Neural cell (in vitro differentiated cells): ENCODE measurements around the gene BBS12. TPM values are rescaled to one million over a fixed set of nuclear protein-coding genes. Genes with fewer than 3 reads are reported as not detected.

Experiments
- H2AFZ ChIP-seq: fragments of 200-600, 300-800 bp; sonication (generic), shearing (Covaris generic); 2 replicates; pipeline ENCODE4 v1.6.0; 2014; ENCODE audit warnings: low read depth, mild to moderate bottlenecking, antibody characterized with exemption, low read length, moderate library complexity
- H3F3A ChIP-seq: fragments of 200-600 bp; shearing (Covaris generic); 2 replicates; pipeline ENCODE4 v1.6.1; 2016; ENCODE audit warnings: mild to moderate bottlenecking, moderate library complexity, mixed read lengths, antibody characterized with exemption, low read length; ENCODE audit not compliant: insufficient read depth, poor library complexity, severe bottlenecking
- H3K27ac ChIP-seq: fragments of 200-600, 300-800 bp; sonication (generic), shearing (Covaris generic); 2 replicates; pipeline ENCODE4 v1.5.1; 2014; ENCODE audit warnings: mild to moderate bottlenecking, low read length, moderate library complexity
- H3K27me3 ChIP-seq: fragments of 300-800, 200-600 bp; sonication (generic), shearing (Covaris generic); 2 replicates; pipeline ENCODE4 v1.6.0; 2014; ENCODE audit warnings: mild to moderate bottlenecking, low read depth, low read length, moderate library complexity; ENCODE audit not compliant: insufficient read depth
- H3K36me3 ChIP-seq: fragments of 300-800, 200-600 bp; sonication (generic), shearing (Covaris generic); 2 replicates; pipeline ENCODE4 v1.5.1; 2014; ENCODE audit warnings: mild to moderate bottlenecking, antibody characterized with exemption, low read length, moderate library complexity; ENCODE audit not compliant: insufficient read depth
- H3K4me2 ChIP-seq: fragments of 300-800, 200-600 bp; sonication (generic), shearing (Covaris generic); 2 replicates; pipeline ENCODE4 v1.6.0; 2014; ENCODE audit warnings: mild to moderate bottlenecking, low read length
- H3K4me3 ChIP-seq: fragments of 300-800, 200-600 bp; sonication (generic), shearing (Covaris generic); 2 replicates; pipeline ENCODE4 v1.5.1; 2014; ENCODE audit warnings: mild to moderate bottlenecking, low read length, moderate library complexity
- H3K79me2 ChIP-seq: fragments of 200-600 bp; shearing (Covaris generic); replicated peaks from 2 replicates; pipeline ENCODE4 v1.6.0; 2014; ENCODE audit warnings: mild to moderate bottlenecking, low read length, moderate library complexity; ENCODE audit not compliant: insufficient read depth
- H3K9ac ChIP-seq: fragments of 300-800, 200-600 bp; sonication (generic), shearing (Covaris generic); 2 replicates; pipeline ENCODE4 v1.6.1; 2016; ENCODE audit warnings: mild to moderate bottlenecking, low read length, mixed read lengths
- H3K9me2 ChIP-seq: fragments of 200-600 bp; shearing (Covaris generic); 2 replicates; pipeline ENCODE4 v1.6.1; 2016; ENCODE audit warnings: mild to moderate bottlenecking, low read length, mixed read lengths; ENCODE audit not compliant: insufficient read depth
- H3K9me3 ChIP-seq: fragments of 200-600, 300-800 bp; sonication (generic), shearing (Covaris generic); 2 replicates; pipeline ENCODE4 v1.6.1; 2016; ENCODE audit warnings: mild to moderate bottlenecking, mixed run types, low read length, moderate library complexity, mixed read lengths
- H4K20me1 ChIP-seq: fragments of 200-600 bp; shearing (Covaris generic); 2 replicates; pipeline ENCODE4 v1.6.1; 2016; ENCODE audit warnings: mild to moderate bottlenecking, mixed run types; ENCODE audit not compliant: insufficient read depth
- EP300 ChIP-seq: fragments of 450-650 bp; conservative IDR thresholded peaks from 2 replicates; pipeline ENCODE4 v1.6.1; 2014; ENCODE audit warnings: antibody characterized with exemption, mild to moderate bottlenecking, moderate library complexity; ENCODE audit not compliant: poor library complexity, severe bottlenecking
- EZH2 ChIP-seq: fragments of 200-600, 300-800 bp; shearing (Covaris generic), sonication (generic); IDR thresholded peaks from 2 replicates; pipeline ENCODE4 v1.6.1; 2014; ENCODE audit warnings: antibody characterized with exemption, low read length, borderline replicate concordance, mild to moderate bottlenecking; ENCODE audit not compliant: insufficient read depth, poor library complexity, severe bottlenecking
- MXI1 ChIP-seq: fragments of 450-650 bp; conservative IDR thresholded peaks from 2 replicates; pipeline ENCODE4 v1.6.1; 2014; ENCODE audit warnings: antibody characterized with exemption, mild to moderate bottlenecking; ENCODE audit not compliant: poor library complexity, severe bottlenecking
- POLR2AphosphoS5 ChIP-seq: IDR thresholded peaks from 2 replicates; pipeline ENCODE4 v1.6.1; 2012
- RAD21 ChIP-seq: fragments of 450-650 bp; conservative IDR thresholded peaks from 2 replicates; pipeline ENCODE4 v1.6.1; 2014; ENCODE audit warnings: antibody characterized with exemption, mild to moderate bottlenecking, moderate library complexity
- REST ChIP-seq: IDR thresholded peaks from 2 replicates; pipeline ENCODE4 v1.6.1; 2012; ENCODE audit warnings: borderline replicate concordance
- SMC3 ChIP-seq: fragments of 450-650 bp; conservative IDR thresholded peaks from 2 replicates; pipeline ENCODE4 v1.6.1; 2014; ENCODE audit warnings: antibody characterized with exemption, mild to moderate bottlenecking, moderate library complexity; ENCODE audit not compliant: poor library complexity
- TAF1 ChIP-seq: IDR thresholded peaks from 2 replicates; pipeline ENCODE4 v1.6.1; 2012; ENCODE audit warnings: low read depth
- polyA plus RNA-seq: library from polyadenylated mRNA; depleted of rRNA; stranded (reverse); fragments of >200 nt; gene quantifications from 2 replicates; pipeline ENCODE4 v1.2.3, GENCODE V29; 2014
- TF ChIP-seq, protein P1 (sequence below): fragments of 450-650 bp; IDR thresholded peaks from 2 replicates; pipeline ENCODE4 v1.5.1; 2014; ENCODE audit warnings: antibody characterized with exemption, mild to moderate bottlenecking, moderate library complexity; ENCODE audit not compliant: poor library complexity, severe bottlenecking

BBS12 gene
- polyA plus RNA-seq, 1 donor from 2014 or later = 3.7 TPM

- Histone ChIP-seq H3K9ac (peak overlapping the region; percentile 55), H3K27ac (peak overlapping the region; percentile 93), H2AFZ (no peak overlapping the region), H3K4me2 (peak overlapping the region; percentile 66), H3K79me2 (no peaks in the 10 kb centered on the region), H3K27me3 (no peaks in the 10 kb centered on the region), H3K36me3 (no peaks in the 10 kb centered on the region), H3K9me2 (no peaks in the 10 kb centered on the region), H3K9me3 (no peaks in the 10 kb centered on the region), H3K4me3 (peak overlapping the region; percentile 39), H4K20me1 (no peaks in the 10 kb centered on the region), H3F3A (no peaks in the 10 kb centered on the region)
- TF ChIP-seq RAD21 = no peak
- no peak for TF ChIP-seq SMC3
- TF ChIP-seq EP300 = peak; percentile 91
- TF ChIP-seq POLR2AphosphoS5 = peak; percentile 8
These were observed 44.9 kb upstream of the BBS12 start for GRCh38 chr4:122687531-122688061.

DNA sequence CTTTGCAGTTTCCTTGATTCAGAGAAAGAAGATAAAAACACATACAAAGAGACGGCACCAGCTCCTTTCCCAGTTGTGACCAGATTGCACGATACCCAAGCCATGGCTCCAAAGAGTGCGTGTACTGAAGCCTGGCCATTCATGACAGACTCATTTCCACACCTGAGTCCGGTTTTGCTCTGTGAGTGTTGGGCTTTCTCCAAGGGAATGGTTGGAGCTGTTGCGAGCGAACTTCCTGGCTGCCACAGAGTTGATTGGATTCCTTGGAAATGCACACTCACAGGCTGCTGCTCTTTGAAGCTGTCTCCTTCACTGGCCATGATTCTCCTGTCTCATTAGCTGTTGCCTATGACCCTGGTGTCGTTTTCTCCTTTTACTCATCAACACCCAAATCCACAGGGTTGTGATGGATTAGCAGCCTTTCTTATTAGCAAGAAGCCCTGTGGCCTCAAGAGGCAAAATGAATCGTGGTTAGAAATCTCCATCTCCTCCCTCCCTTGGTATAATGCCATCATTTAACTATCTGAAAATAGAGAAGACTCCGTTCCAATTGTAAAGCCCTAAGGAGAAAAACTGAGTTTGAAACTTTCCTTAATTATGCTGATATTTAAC, 43.9 kb upstream of the BBS12 start:
- H3K9ac ChIP-seq = peak overlapping the region; percentile 55
- peak overlapping the region; percentile 39 for H3K4me3 ChIP-seq
- H4K20me1 ChIP-seq = no peaks in the 10 kb centered on the region
- no peak for TF ChIP-seq REST
- TF ChIP-seq RAD21 = no peak
- no peak for TF ChIP-seq TAF1
- no peak for TF ChIP-seq POLR2AphosphoS5
- no peak for TF ChIP-seq SMC3
- no peak for TF ChIP-seq EP300
- TF ChIP-seq EZH2 = no peak
- TF ChIP-seq, protein P1, sequence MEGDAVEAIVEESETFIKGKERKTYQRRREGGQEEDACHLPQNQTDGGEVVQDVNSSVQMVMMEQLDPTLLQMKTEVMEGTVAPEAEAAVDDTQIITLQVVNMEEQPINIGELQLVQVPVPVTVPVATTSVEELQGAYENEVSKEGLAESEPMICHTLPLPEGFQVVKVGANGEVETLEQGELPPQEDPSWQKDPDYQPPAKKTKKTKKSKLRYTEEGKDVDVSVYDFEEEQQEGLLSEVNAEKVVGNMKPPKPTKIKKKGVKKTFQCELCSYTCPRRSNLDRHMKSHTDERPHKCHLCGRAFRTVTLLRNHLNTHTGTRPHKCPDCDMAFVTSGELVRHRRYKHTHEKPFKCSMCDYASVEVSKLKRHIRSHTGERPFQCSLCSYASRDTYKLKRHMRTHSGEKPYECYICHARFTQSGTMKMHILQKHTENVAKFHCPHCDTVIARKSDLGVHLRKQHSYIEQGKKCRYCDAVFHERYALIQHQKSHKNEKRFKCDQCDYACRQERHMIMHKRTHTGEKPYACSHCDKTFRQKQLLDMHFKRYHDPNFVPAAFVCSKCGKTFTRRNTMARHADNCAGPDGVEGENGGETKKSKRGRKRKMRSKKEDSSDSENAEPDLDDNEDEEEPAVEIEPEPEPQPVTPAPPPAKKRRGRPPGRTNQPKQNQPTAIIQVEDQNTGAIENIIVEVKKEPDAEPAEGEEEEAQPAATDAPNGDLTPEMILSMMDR = no peak
- TF ChIP-seq MXI1 = no peak
- no peaks in the 10 kb centered on the region for H3K27me3 ChIP-seq
- no peaks in the 10 kb centered on the region for H3K36me3 ChIP-seq
- H2AFZ ChIP-seq = peak overlapping the region; percentile 0
- H3K4me2 ChIP-seq = peak overlapping the region; percentile 66
- H3K9me3 ChIP-seq = no peaks in the 10 kb centered on the region
- H3K79me2 ChIP-seq = no peaks in the 10 kb centered on the region
- H3F3A ChIP-seq = no peaks in the 10 kb centered on the region
- peak overlapping the region; percentile 93 for H3K27ac ChIP-seq
- no peaks in the 10 kb centered on the region for H3K9me2 ChIP-seq
